PC-3 (cell line): Measurements from ENCODE around the gene COL27A1. TPM values are rescaled to one million over a fixed set of nuclear protein-coding genes. Genes with fewer than 3 reads are reported as not detected.

ENCODE experiments used
- ATAC-seq: fragments of 200-7000 bp; cut with Tn5 transposase; 2 replicates; pipeline ENCODE4 v1.9.1; 2020; ENCODE audit warnings: mild to moderate bottlenecking, moderate library complexity
- BruUV-seq: library from RNA; stranded (reverse); fragments of 400-500 nt; replicated peaks from 2 replicates; lab custom pipeline; 2021; lab: Mats Ljungman, UMichigan
- CTCF ChIA-PET: fragments of 300-600 bp; sonication (Branson Sonifier 250); formaldehyde crosslinking; loops from one replicate; lab custom pipeline; 2022; ENCODE audit warnings: antibody characterized with exemption; lab: Charles Lee
- POLR2A ChIA-PET: fragments of 300-600 bp; sonication (Branson Sonifier 250); formaldehyde crosslinking; loops from one replicate; lab custom pipeline; 2022; ENCODE audit warnings: antibody characterized with exemption; ENCODE audit not compliant: unreplicated experiment; lab: Charles Lee
- DNase-seq: peaks from one replicate; pipeline ENCODE4 v3.0.0-alpha.2; 2015
- H2AFZ ChIP-seq: fragments of 300-600 bp; sonication (generic); 2 replicates; pipeline ENCODE4 v1.6.0; 2016; ENCODE audit warnings: antibody characterized with exemption, low read length
- H3F3A ChIP-seq: fragments of 300-600 bp; sonication (generic); one replicate; pipeline ENCODE4 v1.6.0; 2017; ENCODE audit warnings: antibody characterized with exemption, low read length, control low read depth, mild to moderate bottlenecking; ENCODE audit not compliant: unreplicated experiment
- H3K27ac ChIP-seq: fragments of 300-600 bp; sonication (generic); 2 replicates; pipeline ENCODE4 v1.5.1; 2016; ENCODE audit warnings: mild to moderate bottlenecking, low read length
- H3K27me3 ChIP-seq: fragments of 300-600 bp; sonication (generic); 2 replicates; pipeline ENCODE4 v1.6.1; 2016; ENCODE audit warnings: low read length, mixed read lengths
- H3K36me3 ChIP-seq: fragments of 300-600 bp; sonication (generic); 2 replicates; pipeline ENCODE4 v1.6.1; 2016; ENCODE audit warnings: low read depth, mixed run types, low read length, mixed read lengths
- H3K4me1 ChIP-seq: fragments of 300-600 bp; sonication (generic); 2 replicates; pipeline ENCODE4 v1.5.1; 2016; ENCODE audit warnings: low read length; ENCODE audit not compliant: insufficient read depth
- H3K4me2 ChIP-seq: fragments of 300-600 bp; sonication (generic); 2 replicates; pipeline ENCODE4 v1.6.0; 2016; ENCODE audit warnings: low read length
- H3K4me3 ChIP-seq: fragments of 300-600 bp; sonication (generic); 2 replicates; pipeline ENCODE4 v1.5.1; 2016; ENCODE audit warnings: mild to moderate bottlenecking, low read length, mixed read lengths
- H3K79me2 ChIP-seq: fragments of 300-600 bp; sonication (generic); 2 replicates; pipeline ENCODE4 v1.6.1; 2017; ENCODE audit warnings: low read length, mixed read lengths
- H3K9ac ChIP-seq: fragments of 300-600 bp; sonication (generic); 2 replicates; pipeline ENCODE4 v1.6.0; 2016; ENCODE audit warnings: mild to moderate bottlenecking, low read length
- H3K9me2 ChIP-seq: fragments of 300-600 bp; sonication (generic); replicated peaks from 2 replicates; pipeline ENCODE4 v1.6.1; 2016; ENCODE audit warnings: mixed run types, low read length, mixed read lengths
- H3K9me3 ChIP-seq: fragments of 300-600 bp; sonication (generic); 2 replicates; pipeline ENCODE4 v1.6.1; 2016; ENCODE audit warnings: low read length, mixed read lengths
- H4K20me1 ChIP-seq: fragments of 300-600 bp; sonication (generic); 2 replicates; pipeline ENCODE4 v1.6.1; 2016; ENCODE audit warnings: low read length, mixed read lengths
- EZH2 ChIP-seq: fragments of 300-600 bp; sonication (generic); IDR thresholded peaks from one replicate; pipeline ENCODE4 v1.6.1; 2017; ENCODE audit warnings: antibody characterized with exemption, mild to moderate bottlenecking, low read length; ENCODE audit not compliant: unreplicated experiment
- EZH2phosphoT487 ChIP-seq: fragments of 300-600 bp; sonication (generic); IDR thresholded peaks from 2 replicates; pipeline ENCODE4 v1.6.1; 2018; ENCODE audit warnings: mild to moderate bottlenecking, antibody characterized with exemption, low read length, borderline replicate concordance
- intact Hi-C: fragments of 100-400 bp; cut with micrococcal nuclease; formaldehyde crosslinking; loops from 2 replicates; pipeline ENCODE4 v1.9.0; 2023
- total RNA-seq: library from RNA; depleted of rRNA; stranded (reverse); fragments of >200 nt; gene quantifications from 2 replicates; pipeline ENCODE4 v1.2.3, GENCODE V29; 2014
- TF ChIP-seq, protein P1 (sequence below): fragments of 300-600 bp; sonication (generic); conservative IDR thresholded peaks from 2 replicates; pipeline ENCODE4 v1.5.1; 2017; ENCODE audit warnings: antibody characterized with exemption, low read depth, mild to moderate bottlenecking, low read length

The COL27A1 gene
- total RNA-seq, 1 experiment from 2014 or later = 4.3 TPM

- DNase-seq (no peak), ATAC-seq (no peak)
- H4K20me1 ChIP-seq = no peaks in the 10 kb centered on the region
- ChIA-PET CTCF (no interaction called here), POLR2A (no interaction called here)
- no peaks in the 10 kb centered on the region for H3K36me3 ChIP-seq
- H3K9me3 ChIP-seq = no peaks in the 10 kb centered on the region
- H3K4me3 ChIP-seq = no peak overlapping the region
- no peak overlapping the region for H3K9ac ChIP-seq
- no peaks in the 10 kb centered on the region for H3K4me1 ChIP-seq
- H3K27me3 ChIP-seq = no peaks in the 10 kb centered on the region
- intact Hi-C loops = no loop called here
- no peak overlapping the region for H3K4me2 ChIP-seq
- TF ChIP-seq, protein P1, sequence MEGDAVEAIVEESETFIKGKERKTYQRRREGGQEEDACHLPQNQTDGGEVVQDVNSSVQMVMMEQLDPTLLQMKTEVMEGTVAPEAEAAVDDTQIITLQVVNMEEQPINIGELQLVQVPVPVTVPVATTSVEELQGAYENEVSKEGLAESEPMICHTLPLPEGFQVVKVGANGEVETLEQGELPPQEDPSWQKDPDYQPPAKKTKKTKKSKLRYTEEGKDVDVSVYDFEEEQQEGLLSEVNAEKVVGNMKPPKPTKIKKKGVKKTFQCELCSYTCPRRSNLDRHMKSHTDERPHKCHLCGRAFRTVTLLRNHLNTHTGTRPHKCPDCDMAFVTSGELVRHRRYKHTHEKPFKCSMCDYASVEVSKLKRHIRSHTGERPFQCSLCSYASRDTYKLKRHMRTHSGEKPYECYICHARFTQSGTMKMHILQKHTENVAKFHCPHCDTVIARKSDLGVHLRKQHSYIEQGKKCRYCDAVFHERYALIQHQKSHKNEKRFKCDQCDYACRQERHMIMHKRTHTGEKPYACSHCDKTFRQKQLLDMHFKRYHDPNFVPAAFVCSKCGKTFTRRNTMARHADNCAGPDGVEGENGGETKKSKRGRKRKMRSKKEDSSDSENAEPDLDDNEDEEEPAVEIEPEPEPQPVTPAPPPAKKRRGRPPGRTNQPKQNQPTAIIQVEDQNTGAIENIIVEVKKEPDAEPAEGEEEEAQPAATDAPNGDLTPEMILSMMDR = no peak
- no peak for TF ChIP-seq EZH2
- no peak for TF ChIP-seq EZH2phosphoT487
- no peaks in the 10 kb centered on the region for H3F3A ChIP-seq
- no peaks in the 10 kb centered on the region for H3K79me2 ChIP-seq
- H2AFZ ChIP-seq = no peak overlapping the region
- H3K27ac ChIP-seq = no peak overlapping the region
- no peaks in the 10 kb centered on the region for H3K9me2 ChIP-seq
- BruUV-seq = no TSS peak
These were observed 13.1 kb downstream of the COL27A1 start for GRCh38 chr9:114168281-114169028.

GRCh38 chr9:114169029-114169951, 14.0 kb downstream of the COL27A1 start:
- ChIA-PET POLR2A (no interaction called here), CTCF (no interaction called here)
- H3K4me3 ChIP-seq = no peak overlapping the region
- BruUV-seq = no TSS peak
- H3K4me2 ChIP-seq = no peak overlapping the region
- H3K27ac ChIP-seq = no peak overlapping the region
- H3K4me1 ChIP-seq = no peaks in the 10 kb centered on the region
- H3K79me2 ChIP-seq = no peaks in the 10 kb centered on the region
- H4K20me1 ChIP-seq = no peaks in the 10 kb centered on the region
- H3K36me3 ChIP-seq = no peaks in the 10 kb centered on the region
- intact Hi-C loops = no loop called here
- no peaks in the 10 kb centered on the region for H3K9me2 ChIP-seq
- H3K9ac ChIP-seq = no peak overlapping the region
- no peak for TF ChIP-seq EZH2
- TF ChIP-seq EZH2phosphoT487 = no peak
- TF ChIP-seq, protein P1 = no peak
- H3K27me3 ChIP-seq = no peaks in the 10 kb centered on the region
- no peaks in the 10 kb centered on the region for H3F3A ChIP-seq
- no peaks in the 10 kb centered on the region for H3K9me3 ChIP-seq
- DNase-seq = no peak
- no peak for ATAC-seq
- H2AFZ ChIP-seq = no peak overlapping the region
